BJ (cell line): Measurements from ENCODE around the gene DCN. TPM values are rescaled to one million over a fixed set of nuclear protein-coding genes. Genes with fewer than 3 reads are reported as not detected.

Experiments used
- CTCF ChIA-PET: fragments of 350-600 bp; formaldehyde crosslinking; extraction: SDS; loops from one replicate; lab custom pipeline; 2021; ENCODE audit warnings: antibody characterized with exemption, inconsistent platforms; lab: Yijun Ruan, JAX
- POLR2A ChIA-PET: fragments of 300-600 bp; sonication (Branson Sonifier 250); formaldehyde crosslinking; extraction: SDS; loops from one replicate; lab custom pipeline; 2021; ENCODE audit warnings: antibody characterized with exemption; lab: Charles Lee
- DNase-seq: peaks from one replicate; pipeline ENCODE4 v3.0.0-alpha.2; 2011; ENCODE audit warnings: low read depth
- H3K27me3 ChIP-seq: 2 replicates; pipeline ENCODE4 v1.6.0; 2011; ENCODE audit warnings: low read length; ENCODE audit not compliant: control insufficient read depth, insufficient read depth
- H3K36me3 ChIP-seq: 2 replicates; pipeline ENCODE4 v1.5.1; 2011; ENCODE audit warnings: low read length; ENCODE audit not compliant: control insufficient read depth, insufficient read depth
- H3K4me3 ChIP-seq: 2 replicates; pipeline ENCODE4 v1.5.1; 2011; ENCODE audit warnings: low read depth, mild to moderate bottlenecking, control low read depth, low read length
- CTCF ChIP-seq: IDR thresholded peaks from 2 replicates; pipeline ENCODE4 v1.5.1; 2011; ENCODE audit warnings: low read depth, mild to moderate bottlenecking, control low read depth, inconsistent platforms, low read length, moderate library complexity; ENCODE audit not compliant: insufficient read depth
- polyA plus RNA-seq: library from polyadenylated mRNA; depleted of rRNA; stranded (reverse); fragments of >200 nt; gene quantifications from 2 replicates; pipeline ENCODE4 v1.2.3, GENCODE V29; 2011

DCN gene
- polyA plus RNA-seq, 1 experiment: 823 TPM

- ChIA-PET POLR2A (no interaction called here), CTCF (no interaction called here)
- Histone ChIP-seq H3K4me3 (no peak overlapping the region), H3K36me3 (no peaks in the 10 kb centered on the region; the same call in 1 of the 2 replicates), H3K27me3 (no peaks in the 10 kb centered on the region)
- no peak for TF ChIP-seq CTCF
- DNase-seq: no peak
Measured at GRCh38 chr12:91113621-91114020, 69.0 kb downstream of the DCN start.

- Histone ChIP-seq H3K36me3 (peaks cover 7% of the 10 kb centered on the region), H3K4me3 (peak within 1 kb of the TSS; percentile 46), H3K27me3 (no peaks in the 10 kb centered on the region)
- ChIA-PET POLR2A (interaction anchor here (0.5 to 0.8 kb wide), 7 partner anchors 13 to 158 kb away, joined by 3 to 8 read pairs (median 3); no protein-coding TSS in a partner anchor), CTCF (interaction anchor here (0.7 to 3.7 kb wide), 9 partner anchors 11 to 250 kb away, joined by 3 to 51 read pairs (median 3); no protein-coding TSS in a partner anchor)
- DNase-seq: peak; percentile 96
- no peak for TF ChIP-seq CTCF
Measured at GRCh38 chr12:91111366-91112325, 71.0 kb downstream of the DCN start, which contains the start of gene LUM. Gene LUM, minus strand, starts transcription at chr12:91111494. Its CDS starts 2,515 bp downstream, at chr12:91108979.

- TF ChIP-seq CTCF: no peak
- Histone ChIP-seq H3K4me3 (peak overlapping the region; percentile 46), H3K36me3 (peaks cover 7% of the 10 kb centered on the region), H3K27me3 (no peaks in the 10 kb centered on the region)
- ChIA-PET POLR2A (no interaction called here), CTCF (interaction anchor here (0.7 to 3.7 kb wide), 4 partner anchors 29 to 220 kb away, joined by 3 to 51 read pairs (median 13); no protein-coding TSS in a partner anchor)
- DNase-seq: no peak
Measured at GRCh38 chr12:91110311-91110924, 72.2 kb downstream of the DCN start.

GRCh38 chr12:91109581-91110310 is 72.9 kb downstream of the DCN start:
- Histone ChIP-seq H3K4me3 (peak overlapping the region; percentile 46), H3K27me3 (no peaks in the 10 kb centered on the region), H3K36me3 (peaks cover 7% of the 10 kb centered on the region)
- TF ChIP-seq CTCF: no peak
- CTCF ChIA-PET: interaction anchor here (0.6 to 3.7 kb wide), 9 partner anchors 11 to 1116 kb away, joined by 3 to 51 read pairs (median 5); no protein-coding TSS in a partner anchor
- DNase-seq: no peak
- POLR2A ChIA-PET: no interaction called here
